Measurements from ENCODE around the gene SLC16A11. TPM values are rescaled to one million over a fixed set of nuclear protein-coding genes. Genes with fewer than 3 reads are reported as not detected.

Gene SLC16A11
- 0.15 TPM in 1 of 5 replicates, not detected in the others for total RNA-seq (2022; extraction: Qiagen RNA extraction)

GRCh38 chr17:7043497-7044198 is at the start of gene SLC16A11:
Gene SLC16A11 (minus strand): TSS chr17:7044092. CDS start chr17:7043513, 579 bp downstream.

GRCh38 chr17:7079581-7080455 is 35.9 kb upstream of the SLC16A11 start, which contains the start of gene CLEC10A:
Gene CLEC10A (minus strand): TSS chr17:7080251. CDS start chr17:7078812, 1,439 bp downstream.

GRCh38 chr17:7035591-7036368 is 8.1 kb downstream of the SLC16A11 start, which contains the start of gene SLC16A13:
Gene SLC16A13 (plus strand): TSS chr17:7036015. CDS start chr17:7036383, 368 bp downstream.

GRCh38 chr17:7022781-7023571 is 20.9 kb downstream of the SLC16A11 start, which contains the start of gene BCL6B:
Gene BCL6B (plus strand): TSS chr17:7023050. CDS start chr17:7023672, 622 bp downstream.

GRCh38 chr17:6995500-6996255 is 48.2 kb downstream of the SLC16A11 start, which contains the start of gene ALOX12:
Gene ALOX12 (plus strand): TSS chr17:6996049. CDS start chr17:6996118, 69 bp downstream.

Other genes starting within 250 kb of the SLC16A11 start
- 0.05 to 0.18 TPM (median 0.07 TPM) in 5 replicates for gene TEKT1, start 212.4 kb downstream of the SLC16A11 start, total RNA-seq (2022; extraction: Qiagen RNA extraction)
- not detected in 5 replicates for gene ALOX12, start 48.0 kb downstream of the SLC16A11 start, total RNA-seq (2022; extraction: Qiagen RNA extraction)
- 442 to 503 TPM (median 469 TPM) in 5 replicates for gene RNASEK, start 31.5 kb downstream of the SLC16A11 start, total RNA-seq (2022; extraction: Qiagen RNA extraction)
- gene BCL6B, start 21.0 kb downstream of the SLC16A11 start, total RNA-seq (2022; extraction: Qiagen RNA extraction): not detected in 5 replicates
- 5.9 to 11.0 TPM (median 9.2 TPM) in 5 replicates for gene SLC16A13, start 8.1 kb downstream of the SLC16A11 start, total RNA-seq (2022; extraction: Qiagen RNA extraction)
- not detected in 5 replicates for gene CLEC10A, start 36.2 kb upstream of the SLC16A11 start, total RNA-seq (2022; extraction: Qiagen RNA extraction)
- gene ASGR2, start 70.7 kb upstream of the SLC16A11 start, total RNA-seq (2022; extraction: Qiagen RNA extraction): not detected in 5 replicates
- 0.42 to 0.98 TPM (median 0.77 TPM) in 5 replicates for gene ASGR1, start 135.3 kb upstream of the SLC16A11 start, total RNA-seq (2022; extraction: Qiagen RNA extraction)
- 4.5 to 7.6 TPM (median 6.4 TPM) in 5 replicates for gene DLG4, start 175.7 kb upstream of the SLC16A11 start, total RNA-seq (2022; extraction: Qiagen RNA extraction)
- gene ACADVL, start 175.8 kb upstream of the SLC16A11 start, total RNA-seq (2022; extraction: Qiagen RNA extraction): 266 to 442 TPM (median 389 TPM) in 5 replicates
- gene DVL2, start 190.4 kb upstream of the SLC16A11 start, total RNA-seq (2022; extraction: Qiagen RNA extraction): 33.5 to 47.2 TPM (median 44.9 TPM) in 5 replicates
- gene PHF23, start 195.4 kb upstream of the SLC16A11 start, total RNA-seq (2022; extraction: Qiagen RNA extraction): 93.9 to 117 TPM (median 104 TPM) in 5 replicates
- 596 to 790 TPM (median 609 TPM) in 5 replicates for gene GABARAP, start 198.4 kb upstream of the SLC16A11 start, total RNA-seq (2022; extraction: Qiagen RNA extraction)
- gene CTDNEP1, start 207.6 kb upstream of the SLC16A11 start, total RNA-seq (2022; extraction: Qiagen RNA extraction): 218 to 267 TPM (median 246 TPM) in 5 replicates
- 140 to 161 TPM (median 146 TPM) in 5 replicates for gene ELP5, start 208.1 kb upstream of the SLC16A11 start, total RNA-seq (2022; extraction: Qiagen RNA extraction)
- 1.9 to 3.2 TPM (median 2.6 TPM) in 5 replicates for gene CLDN7, start 218.4 kb upstream of the SLC16A11 start, total RNA-seq (2022; extraction: Qiagen RNA extraction)
- 0.30 to 0.69 TPM (median 0.60 TPM) in 5 replicates for gene SLC2A4, start 237.6 kb upstream of the SLC16A11 start, total RNA-seq (2022; extraction: Qiagen RNA extraction)